Superior temporal gyrus (tissue), 1 donor: Measurements from ENCODE around the gene CYP2C8.
"Not testable (repeated sequence)": the region's sequence is repeated elsewhere in the genome, so short reads cannot be mapped to it uniquely, and the experiment has no call there.

Source experiments
- DNase-seq: peaks from one replicate; pipeline ENCODE4 v3.0.0-alpha.2; 2016; ENCODE audit errors: extremely low spot score

Gene CYP2C8

GRCh38 chr10:95069286-95069685, at the start of gene CYP2C8:
Gene CYP2C8, minus strand, starts transcription at chr10:95069497. Its CDS starts 95 bp downstream, at chr10:95069402.
- no peak for DNase-seq

- no peak for DNase-seq
Observed at GRCh38 chr10:95116869-95117269, 47.6 kb upstream of the CYP2C8 start.

GRCh38 chr10:95110823-95111222, 41.5 kb upstream of the CYP2C8 start:
- not testable (repeated sequence) for DNase-seq

- DNase-seq = no peak
Observed at GRCh38 chr10:95097805-95098204, 28.5 kb upstream of the CYP2C8 start.

GRCh38 chr10:95096143-95096542, 26.8 kb upstream of the CYP2C8 start:
- no peak for DNase-seq

GRCh38 chr10:95079626-95080025, 10.3 kb upstream of the CYP2C8 start:
- DNase-seq = not testable (repeated sequence)

GRCh38 chr10:95077556-95077955, 8.3 kb upstream of the CYP2C8 start:
- no peak for DNase-seq

- no peak for DNase-seq
Observed at GRCh38 chr10:95071107-95071660, 1.9 kb upstream of the CYP2C8 start.

- not testable (repeated sequence) for DNase-seq
Observed at GRCh38 chr10:95064125-95064524, 5.2 kb downstream of the CYP2C8 start.

- DNase-seq = no peak
Observed at GRCh38 chr10:95056744-95057363, 12.4 kb downstream of the CYP2C8 start.

- DNase-seq = no peak
Observed at GRCh38 chr10:95049919-95050318, 19.4 kb downstream of the CYP2C8 start.

GRCh38 chr10:95048206-95048605, 21.1 kb downstream of the CYP2C8 start:
- DNase-seq = no peak

- no peak for DNase-seq
Observed at GRCh38 chr10:95039281-95039680, 30.0 kb downstream of the CYP2C8 start.

GRCh38 chr10:95035332-95036295, 33.7 kb downstream of the CYP2C8 start:
- no peak for DNase-seq

GRCh38 chr10:95034401-95034800, 34.9 kb downstream of the CYP2C8 start:
- no peak for DNase-seq

GRCh38 chr10:95031656-95032055, 37.6 kb downstream of the CYP2C8 start:
- DNase-seq = no peak

- no peak for DNase-seq
Observed at GRCh38 chr10:95026461-95026860, 42.8 kb downstream of the CYP2C8 start.

- no peak for DNase-seq
Observed at GRCh38 chr10:94997741-94998174, 71.5 kb downstream of the CYP2C8 start.

- DNase-seq = no peak
Observed at GRCh38 chr10:94992811-94993210, 76.5 kb downstream of the CYP2C8 start.

- no peak for DNase-seq
Observed at GRCh38 chr10:94991243-94991888, 77.9 kb downstream of the CYP2C8 start.

- no peak for DNase-seq
Observed at GRCh38 chr10:94989192-94989591, 80.1 kb downstream of the CYP2C8 start.
